K562 (cell line): ENCODE measurements around the gene FASLG. TPM values are rescaled to one million over a fixed set of nuclear protein-coding genes. Genes with fewer than 3 reads are reported as not detected.
A peak's percentile ranks its signal among the peaks of the same experiment; 100 is the strongest.

Experiments used
- ATAC-seq: fragments of 200-7000 bp; cut with Tn5 transposase; 3 replicates; pipeline ENCODE4 v1.9.1; 2020; ENCODE audit warnings: moderate library complexity
- BruUV-seq: library from RNA; stranded (reverse); fragments of 400-500 nt; replicated peaks from 2 replicates; lab custom pipeline; 2021; lab: Mats Ljungman, UMichigan
- CTCF ChIA-PET: fragments of 300-600 bp; formaldehyde crosslinking; extraction: SDS; loops from one replicate; lab custom pipeline; 2021; ENCODE audit warnings: low intra/inter-chr PET ratio; lab: Yijun Ruan, JAX
- POLR2A ChIA-PET: fragments of 300-600, 350-650 bp; sonication (Branson Sonifier 250); formaldehyde crosslinking; extraction: SDS; loops from one replicate; lab custom pipeline; 2021; ENCODE audit warnings: antibody characterized with exemption, inconsistent platforms; lab: Yijun Ruan, JAX
- DNase-seq, 4 experiments: peaks; one replicate each; pipeline versions ENCODE4 v3.0.0 to v3.0.0-alpha.2; 2011 to 2018; ENCODE audit warnings: low spot score in 3 of 4, mixed read lengths in 3 of 4; ENCODE audit errors: extremely low read depth in 1 of 4
- FAIRE-seq: peaks from 2 replicates; lab custom pipeline; 2011; peaks lifted over from hg19 to GRCh38; lab: Jason Lieb, UNC
- H2AFZ ChIP-seq: 2 replicates; pipeline ENCODE4 v1.6.0; 2011; ENCODE audit warnings: low read depth, low read length, control low read depth, inconsistent platforms
- H3K27ac ChIP-seq: fragments of 200-600 bp; 3 replicates; pipeline ENCODE4 v1.8.0; 2011; ENCODE audit warnings: low read depth, mild to moderate bottlenecking, control low read depth, inconsistent platforms, low read length, moderate library complexity, mixed read lengths; ENCODE audit errors: extremely low read depth
- H3K27me3 ChIP-seq, 2 experiments: fragments of 300-600 bp in 1 of 2; 2 replicates in 1 of 2; 3 replicates in 1 of 2; pipeline versions ENCODE4 v1.6.0 to v1.8.0; 2011; ENCODE audit warnings: inconsistent platforms in 2 of 2, low read length in 2 of 2, mild to moderate bottlenecking in 1 of 2, mixed read lengths in 1 of 2, moderate library complexity in 1 of 2; ENCODE audit not compliant: control insufficient read depth in 2 of 2, insufficient read depth in 2 of 2
- H3K36me3 ChIP-seq: fragments of 300-600 bp; 3 replicates; pipeline ENCODE4 v1.8.0; 2011; ENCODE audit warnings: mild to moderate bottlenecking, low read length, inconsistent platforms; ENCODE audit not compliant: control insufficient read depth, insufficient read depth
- H3K4me1 ChIP-seq, 2 experiments: fragments of 200-600 bp in 1 of 2; replicated peaks in 1 of 2; 2 replicates in 1 of 2; 3 replicates in 1 of 2; pipeline versions ENCODE4 v1.5.1 to v1.8.0; 2011; ENCODE audit warnings: inconsistent platforms in 2 of 2, low read length in 2 of 2, mild to moderate bottlenecking in 1 of 2, mixed read lengths in 1 of 2, moderate library complexity in 1 of 2; ENCODE audit not compliant: control insufficient read depth in 2 of 2, insufficient read depth in 2 of 2
- H3K4me2 ChIP-seq: 2 replicates; pipeline ENCODE4 v1.6.1; 2011; ENCODE audit warnings: low read length, control low read depth, inconsistent platforms, mixed read lengths; ENCODE audit not compliant: insufficient read depth
- H3K4me3 ChIP-seq: fragments of 200-600 bp; sonication (generic), shearing (Covaris generic); 2 replicates; pipeline ENCODE4 v1.5.1; 2016; ENCODE audit warnings: control low read depth, inconsistent platforms
- H3K79me2 ChIP-seq: fragments of 200-600 bp; 3 replicates; pipeline ENCODE4 v1.8.0; 2011; ENCODE audit warnings: low read length, inconsistent platforms; ENCODE audit not compliant: control insufficient read depth, insufficient read depth
- H3K9ac ChIP-seq, 2 experiments: 2 replicates each; pipeline versions ENCODE4 v1.6.0 to v1.6.1; 2011; ENCODE audit warnings: low read depth in 2 of 2, low read length in 2 of 2, control low read depth in 1 of 2, inconsistent platforms in 1 of 2, mild to moderate bottlenecking in 1 of 2, mixed read lengths in 1 of 2; ENCODE audit not compliant: insufficient read depth in 1 of 2
- H3K9me1 ChIP-seq: one replicate; pipeline ENCODE4 v1.6.0; 2011; ENCODE audit warnings: inconsistent platforms, mild to moderate bottlenecking, low read length, moderate library complexity; ENCODE audit not compliant: control insufficient read depth, insufficient read depth
- H3K9me3 ChIP-seq: replicated peaks from 2 replicates; pipeline ENCODE4 v1.5.1; 2011; ENCODE audit warnings: low read depth, low read length, inconsistent platforms; ENCODE audit not compliant: control insufficient read depth, insufficient read depth
- H4K20me1 ChIP-seq: replicated peaks from 2 replicates; pipeline ENCODE4 v1.6.1; 2011; ENCODE audit warnings: low read length, inconsistent platforms, mixed read lengths; ENCODE audit not compliant: control insufficient read depth, insufficient read depth
- FOS ChIP-seq: IDR thresholded peaks from 3 replicates; pipeline ENCODE4 v1.6.1; 2011; ENCODE audit not compliant: insufficient read length; ENCODE audit errors: extremely low read depth
- GATA2 ChIP-seq: sonication (generic); formaldehyde crosslinking; IDR thresholded peaks from 2 replicates; pipeline ENCODE4 v1.4.0; 2020; ENCODE audit warnings: mild to moderate bottlenecking, missing genetic modification reagents
- ZNF174 ChIP-seq: fragments of 250-450 bp; sonication (Bioruptor Pico); IDR thresholded peaks from 2 replicates; pipeline ENCODE4 v1.4.0; 2020; ENCODE audit warnings: mild to moderate bottlenecking
- WGBS: fragments of 100-300 bp; shearing (Covaris generic); methylation state at CpG from one replicate; pipeline ENCODE4 v1.1.6; 2016; ENCODE audit warnings: low coverage, mixed read lengths; ENCODE audit not compliant: insufficient coverage; ENCODE audit errors: missing lambda C conversion rate; 5-methylcytosine and 5-hydroxymethylcytosine counted together
- in situ Hi-C: fragments of 300-500 bp; cut with MboI; formaldehyde crosslinking; loops from 4 replicates; pipeline ENCODE4 v1.15.0; 2018; ENCODE audit warnings: inconsistent platforms, mixed read lengths
- intact Hi-C: fragments of 100-400 bp; cut with micrococcal nuclease; formaldehyde crosslinking; loops from 2 replicates; pipeline ENCODE4 v1.14.2; 2022
- polyA plus RNA-seq, 8 experiments: library from polyadenylated mRNA; depleted of rRNA in 4 of 8; stranded (reverse) in 5 of 8; unstranded in 3 of 8; fragments of >200 nt; fragmentation: Nextera tagmentation in 2 of 8; fragmentation: Illumina TruSeq in 1 of 8; extraction: Ambion mirVana in 2 of 8; extraction: Trizol in 1 of 8; gene quantifications; 2 replicates each; pipeline versions ENCODE4 v1.2.1 to v1.2.3, GENCODE V29; 2011 to 2014; ENCODE audit warnings: inconsistent platforms in 1 of 8, missing spikeins in 1 of 8
- total RNA-seq, 7 experiments: library from RNA; depleted of rRNA in 6 of 7; stranded (reverse); fragments of >200 nt in 6 of 7; fragmentation: Illumina TruSeq in 2 of 7; extraction: Trizol in 2 of 7; gene quantifications; 2 replicates each; pipeline versions ENCODE4 v1.2.1 to v1.2.3, GENCODE V29; 2011 to 2021; ENCODE audit warnings: low replicate concordance in 1 of 7
- TF ChIP-seq, protein P1 (sequence below): fragments of 200-800 bp; sonication (Bioruptor generic); IDR thresholded peaks from 2 replicates; pipeline ENCODE4 v1.6.1; 2017; ENCODE audit warnings: missing genetic modification characterization, missing compliant biosample characterization
- TF ChIP-seq, protein P2 (sequence below): fragments of 250-450 bp; sonication (Bioruptor Pico); IDR thresholded peaks from 2 replicates; pipeline ENCODE4 v1.4.0; 2020; ENCODE audit warnings: mild to moderate bottlenecking, moderate library complexity

FASLG gene
- total and polyA plus RNA-seq, 9 of the 15 experiments (the other 6 are each of a cell fraction or from before 2014, with no cell fraction given): not detected

- ChIA-PET CTCF (no interaction called here), POLR2A (no interaction called here)
- H3K9me3 ChIP-seq: no peaks in the 10 kb centered on the region; the same call in 1 of the 2 replicates
- no peak for FAIRE-seq
- intact Hi-C loops: no loop called here
- BruUV-seq: no TSS peak
- H2AFZ ChIP-seq: peak overlapping the region; percentile 10; the same call in 1 of the 2 replicates
- 8% methylated on average over 3 of the region's 3 CpGs for WGBS
- in situ Hi-C loops: no loop called here
- H3K4me2 ChIP-seq: no peak overlapping the region
- H4K20me1 ChIP-seq: no peaks in the 10 kb centered on the region
- H3K27me3 ChIP-seq: no peaks in the 10 kb centered on the region
- H3K36me3 ChIP-seq: no peaks in the 10 kb centered on the region
- no peak overlapping the region for H3K4me3 ChIP-seq
- H3K4me1 ChIP-seq: peaks cover 0 to 6% of the 10 kb centered on the region in 2 experiments; a peak in 2 of 5 replicates
- H3K9me1 ChIP-seq: no peaks in the 10 kb centered on the region
- no peaks in the 10 kb centered on the region for H3K79me2 ChIP-seq
- H3K27ac ChIP-seq: no peak overlapping the region
- no peak for DNase-seq
- no peak for ATAC-seq
- no peak overlapping the region for H3K9ac ChIP-seq
- TF ChIP-seq FOS: no peak
- TF ChIP-seq, protein P1, sequence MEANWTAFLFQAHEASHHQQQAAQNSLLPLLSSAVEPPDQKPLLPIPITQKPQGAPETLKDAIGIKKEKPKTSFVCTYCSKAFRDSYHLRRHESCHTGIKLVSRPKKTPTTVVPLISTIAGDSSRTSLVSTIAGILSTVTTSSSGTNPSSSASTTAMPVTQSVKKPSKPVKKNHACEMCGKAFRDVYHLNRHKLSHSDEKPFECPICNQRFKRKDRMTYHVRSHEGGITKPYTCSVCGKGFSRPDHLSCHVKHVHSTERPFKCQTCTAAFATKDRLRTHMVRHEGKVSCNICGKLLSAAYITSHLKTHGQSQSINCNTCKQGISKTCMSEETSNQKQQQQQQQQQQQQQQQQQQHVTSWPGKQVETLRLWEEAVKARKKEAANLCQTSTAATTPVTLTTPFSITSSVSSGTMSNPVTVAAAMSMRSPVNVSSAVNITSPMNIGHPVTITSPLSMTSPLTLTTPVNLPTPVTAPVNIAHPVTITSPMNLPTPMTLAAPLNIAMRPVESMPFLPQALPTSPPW (CRISPR knock-in tag): peak; percentile 20; the same call in 1 of the 2 replicates
- no peak for TF ChIP-seq ZNF174
- no peak for TF ChIP-seq GATA2 (CRISPR knock-in tag)
- TF ChIP-seq, protein P2, sequence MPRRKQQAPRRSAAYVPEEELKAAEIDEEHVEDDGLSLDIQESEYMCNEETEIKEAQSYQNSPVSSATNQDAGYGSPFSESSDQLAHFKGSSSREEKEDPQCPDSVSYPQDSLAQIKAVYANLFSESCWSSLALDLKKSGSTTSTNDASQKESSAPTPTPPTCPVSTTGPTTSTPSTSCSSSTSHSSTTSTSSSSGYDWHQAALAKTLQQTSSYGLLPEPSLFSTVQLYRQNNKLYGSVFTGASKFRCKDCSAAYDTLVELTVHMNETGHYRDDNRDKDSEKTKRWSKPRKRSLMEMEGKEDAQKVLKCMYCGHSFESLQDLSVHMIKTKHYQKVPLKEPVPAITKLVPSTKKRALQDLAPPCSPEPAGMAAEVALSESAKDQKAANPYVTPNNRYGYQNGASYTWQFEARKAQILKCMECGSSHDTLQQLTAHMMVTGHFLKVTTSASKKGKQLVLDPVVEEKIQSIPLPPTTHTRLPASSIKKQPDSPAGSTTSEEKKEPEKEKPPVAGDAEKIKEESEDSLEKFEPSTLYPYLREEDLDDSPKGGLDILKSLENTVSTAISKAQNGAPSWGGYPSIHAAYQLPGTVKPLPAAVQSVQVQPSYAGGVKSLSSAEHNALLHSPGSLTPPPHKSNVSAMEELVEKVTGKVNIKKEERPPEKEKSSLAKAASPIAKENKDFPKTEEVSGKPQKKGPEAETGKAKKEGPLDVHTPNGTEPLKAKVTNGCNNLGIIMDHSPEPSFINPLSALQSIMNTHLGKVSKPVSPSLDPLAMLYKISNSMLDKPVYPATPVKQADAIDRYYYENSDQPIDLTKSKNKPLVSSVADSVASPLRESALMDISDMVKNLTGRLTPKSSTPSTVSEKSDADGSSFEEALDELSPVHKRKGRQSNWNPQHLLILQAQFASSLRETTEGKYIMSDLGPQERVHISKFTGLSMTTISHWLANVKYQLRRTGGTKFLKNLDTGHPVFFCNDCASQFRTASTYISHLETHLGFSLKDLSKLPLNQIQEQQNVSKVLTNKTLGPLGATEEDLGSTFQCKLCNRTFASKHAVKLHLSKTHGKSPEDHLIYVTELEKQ (CRISPR knock-in tag): no peak
Observed at GRCh38 chr1:172682812-172683211, 23.9 kb downstream of the FASLG start.
